SIG-M5 (cell line): ENCODE results near the gene OR8H2.
"Not testable (repeated sequence)": the region's sequence is repeated elsewhere in the genome, so short reads cannot be mapped to it uniquely, and the experiment has no call there.

Experiments used
- DNase-seq: peaks from one replicate; lab custom pipeline; 2025; lab: John Stamatoyannopoulos, UW

OR8H2 gene, protein sequence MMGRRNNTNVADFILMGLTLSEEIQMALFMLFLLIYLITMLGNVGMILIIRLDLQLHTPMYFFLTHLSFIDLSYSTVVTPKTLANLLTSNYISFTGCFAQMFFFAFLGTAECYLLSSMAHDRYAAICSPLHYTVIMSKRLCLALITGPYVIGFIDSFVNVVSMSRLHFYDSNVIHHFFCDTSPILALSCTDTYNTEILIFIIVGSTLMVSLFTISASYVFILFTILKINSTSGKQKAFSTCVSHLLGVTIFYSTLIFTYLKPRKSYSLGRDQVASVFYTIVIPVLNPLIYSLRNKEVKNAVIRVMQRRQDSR

DNA sequence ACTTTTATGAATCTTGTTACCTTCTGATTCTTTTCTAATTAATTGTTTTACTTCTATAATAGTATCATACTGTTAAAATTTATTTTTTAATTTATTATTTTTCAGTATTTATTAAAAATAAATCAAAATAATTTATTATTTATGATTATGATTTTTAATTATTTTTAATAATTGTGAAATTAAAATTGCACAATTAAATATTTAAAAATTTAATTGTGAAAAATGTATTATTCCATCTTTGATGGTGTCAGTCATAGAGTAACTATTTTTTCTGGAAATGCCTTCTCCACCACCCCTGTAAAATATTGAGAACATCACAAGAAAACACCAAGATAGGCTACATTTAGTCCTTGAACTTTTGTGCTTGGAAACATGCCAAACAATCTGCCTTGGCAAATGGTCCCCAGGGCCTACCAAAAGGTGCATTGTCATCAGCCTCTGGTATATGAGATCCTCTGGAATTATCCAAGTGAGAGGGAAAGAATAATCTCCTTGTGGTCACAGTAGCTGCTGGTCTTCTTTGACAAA, at the start of gene OR8H2:
OR8H2 (plus strand) TSS at position 478 of the 528 bp plus-strand sequence. CDS start 1,356 bp downstream, outside the sequence.
- no peak for DNase-seq

DNA sequence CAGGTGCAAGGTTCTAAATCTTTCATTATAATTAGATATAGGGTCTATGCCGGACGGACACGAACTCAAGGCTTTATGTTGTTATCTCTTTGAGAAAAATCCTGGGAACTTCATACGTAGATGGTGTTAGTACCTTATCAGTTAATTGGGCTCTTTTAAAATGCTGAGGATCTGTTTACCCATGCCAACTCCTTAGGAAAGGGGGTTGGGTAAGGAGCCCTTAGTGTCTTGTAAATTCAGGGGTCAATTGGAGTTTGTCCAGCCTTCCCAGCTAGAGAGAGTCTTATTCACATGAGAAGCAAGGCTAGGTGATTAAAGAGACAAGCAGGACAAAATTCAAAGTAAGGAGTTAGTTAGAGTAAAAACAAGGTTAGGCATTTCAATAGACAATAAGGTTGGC, 47.1 kb upstream of the OR8H2 start:
- DNase-seq, result not testable (repeated sequence)

DNA sequence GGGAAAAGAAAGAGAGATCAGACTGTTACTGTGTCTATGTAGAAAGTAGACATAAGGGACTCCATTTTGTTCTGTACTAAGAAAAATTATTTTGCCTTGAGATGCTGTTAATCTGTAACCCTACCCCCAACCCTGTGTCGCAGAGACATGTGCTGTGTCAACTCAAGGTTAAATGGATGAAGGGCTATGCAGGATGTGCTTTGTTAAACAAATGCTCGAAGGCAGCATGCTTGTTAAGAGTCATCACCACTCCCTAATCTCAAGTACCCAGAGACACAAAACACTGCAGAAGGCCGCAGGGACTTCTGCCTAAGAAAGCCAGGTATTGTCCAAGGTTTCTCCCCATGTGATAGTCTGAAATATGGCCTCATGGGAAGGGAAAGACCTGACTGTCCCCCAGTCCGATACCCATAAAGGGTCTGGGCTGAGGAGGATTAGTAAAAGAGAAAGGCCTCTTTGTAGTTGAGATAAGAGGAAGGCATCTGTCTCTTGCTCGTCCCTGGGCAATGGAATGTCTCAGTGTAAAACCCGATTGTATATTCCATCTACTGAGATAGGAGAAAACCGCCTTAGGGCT, 45.7 kb upstream of the OR8H2 start:
- DNase-seq, result not testable (repeated sequence)

DNA sequence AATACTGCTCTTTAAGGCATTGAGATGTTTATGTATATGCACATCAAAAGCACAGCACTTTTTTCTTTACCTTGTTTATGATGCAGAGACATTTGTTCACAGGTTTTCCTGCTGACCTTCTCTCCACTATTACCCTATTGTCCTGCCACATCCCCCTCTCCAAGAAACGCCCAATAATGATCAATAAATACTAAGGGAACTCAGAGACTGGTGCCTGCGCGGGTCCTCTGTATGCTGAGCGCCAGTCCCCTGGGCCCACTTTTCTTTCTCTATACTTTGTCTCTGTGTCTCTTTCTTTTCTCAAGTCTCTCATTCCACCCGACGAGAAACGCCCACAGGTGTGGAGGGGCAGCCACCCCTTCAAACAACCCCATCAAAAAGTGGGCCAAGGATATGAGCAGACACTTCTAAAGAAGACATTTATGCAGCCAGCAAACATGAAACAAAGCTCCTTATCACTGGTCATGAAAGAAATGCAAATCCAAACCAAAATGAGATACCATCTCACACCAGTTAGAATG, 45.2 kb upstream of the OR8H2 start:
- not testable (repeated sequence) for DNase-seq

DNA sequence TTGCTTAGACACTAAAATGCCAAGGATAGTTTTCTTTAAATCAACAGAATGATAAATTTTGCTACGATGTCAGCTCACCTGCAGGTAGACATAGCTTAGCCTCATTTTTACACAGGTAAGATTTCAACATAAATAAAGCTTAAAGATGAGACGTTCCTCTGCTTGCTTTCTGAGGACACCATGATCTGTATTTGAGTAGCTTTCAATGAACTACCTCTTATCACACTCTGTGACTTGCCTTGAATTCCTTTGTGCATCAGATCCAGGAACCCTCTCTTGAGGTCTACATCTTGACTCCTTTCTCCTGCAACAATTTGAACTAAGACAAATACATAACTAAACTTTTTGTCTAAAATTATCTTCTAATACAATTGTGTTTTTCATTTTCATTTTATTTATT, 36.5 kb upstream of the OR8H2 start:
- DNase-seq, result no peak

DNA sequence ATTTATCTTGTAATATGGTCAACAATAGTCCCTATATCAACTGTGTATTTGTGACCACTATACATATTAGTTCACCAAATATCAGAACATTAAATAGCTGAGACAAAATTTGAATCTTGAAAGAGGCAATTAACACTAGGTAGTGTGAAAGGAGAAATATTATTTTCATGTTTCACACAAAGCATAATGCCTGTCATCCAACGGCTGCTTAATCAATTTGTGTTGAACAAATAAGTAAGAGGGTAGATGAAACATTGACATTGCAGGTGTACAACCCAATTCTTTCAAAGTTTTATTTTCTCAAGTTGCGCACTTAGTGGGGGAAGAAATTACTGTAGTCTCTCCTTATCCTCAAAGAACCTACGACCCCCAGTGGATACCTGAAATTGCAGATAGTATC, 13.8 kb upstream of the OR8H2 start:
- DNase-seq, result no peak

DNA sequence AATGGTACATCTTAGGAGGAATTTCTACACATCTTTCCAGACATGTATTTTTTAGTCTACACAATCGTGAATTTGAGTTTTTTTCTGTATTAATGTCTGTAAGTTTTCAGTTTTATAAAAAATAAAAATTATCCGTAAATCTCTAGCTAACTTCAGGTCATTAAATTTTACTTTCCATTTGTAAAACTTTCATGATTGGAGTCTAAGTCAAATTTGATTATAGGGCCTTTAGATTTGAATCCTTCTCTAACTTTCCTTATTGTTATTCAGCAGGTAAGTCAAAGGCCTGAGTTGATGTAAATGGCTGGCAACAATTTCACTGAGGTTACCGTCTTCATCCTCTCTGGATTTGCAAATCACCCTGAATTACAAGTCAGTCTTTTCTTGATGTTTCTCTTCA, 10.5 kb upstream of the OR8H2 start, which contains the start of gene OR8I2:
OR8I2 (plus strand) TSS at position 301 of the 400 bp plus-strand sequence; CDS start at position 301, 0 bp downstream.
- DNase-seq, result no peak

DNA sequence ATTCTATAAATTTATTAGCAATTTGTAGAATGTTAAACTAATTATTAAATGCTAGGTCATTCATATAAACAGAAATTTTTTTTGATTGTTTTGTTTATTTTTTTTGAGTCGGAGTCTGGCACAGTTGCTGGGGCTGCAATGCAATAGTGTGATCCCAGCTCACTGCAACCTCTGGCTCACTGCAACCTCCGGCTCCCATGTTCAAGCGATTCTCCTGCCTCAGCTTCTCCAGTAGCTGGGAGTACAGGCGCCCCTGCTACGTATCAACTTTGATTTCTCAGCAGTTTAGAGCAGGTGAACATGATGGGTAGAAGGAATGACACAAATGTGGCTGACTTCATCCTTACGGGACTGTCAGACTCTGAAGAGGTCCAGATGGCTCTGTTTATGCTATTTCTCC, 18.6 kb downstream of the OR8H2 start, which contains the start of gene OR8H3:
OR8H3 (plus strand) TSS at position 301 of the 400 bp plus-strand sequence; CDS start at position 301, 0 bp downstream.
- no peak for DNase-seq

DNA sequence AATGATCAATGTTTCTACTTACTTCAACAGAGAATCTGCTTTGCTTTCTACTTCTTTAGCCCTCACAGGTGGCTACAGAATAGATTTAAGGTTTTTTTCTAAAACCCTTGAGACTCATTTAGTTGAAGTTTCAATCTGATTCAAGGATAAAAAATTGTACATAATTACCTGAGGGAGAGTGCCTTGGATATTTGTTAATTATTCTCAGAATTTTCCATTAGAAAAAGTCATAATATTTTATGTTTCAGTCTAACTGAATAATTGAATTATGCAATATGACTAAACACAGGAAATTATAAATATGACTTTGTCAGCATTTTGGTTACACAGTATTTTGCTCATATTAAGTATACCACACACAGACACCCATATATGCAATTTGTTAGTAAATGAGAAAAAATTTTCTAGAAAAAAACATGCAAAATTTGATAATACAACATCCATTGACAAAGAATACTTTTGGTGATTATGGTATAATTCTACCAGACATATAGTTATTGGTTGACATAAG, 36.7 kb downstream of the OR8H2 start, which contains the start of gene OR8J3:
OR8J3 (minus strand) TSS at position 51 of the 511 bp plus-strand sequence. CDS start 2,483 bp downstream, outside the sequence.
- no peak for DNase-seq

DNA sequence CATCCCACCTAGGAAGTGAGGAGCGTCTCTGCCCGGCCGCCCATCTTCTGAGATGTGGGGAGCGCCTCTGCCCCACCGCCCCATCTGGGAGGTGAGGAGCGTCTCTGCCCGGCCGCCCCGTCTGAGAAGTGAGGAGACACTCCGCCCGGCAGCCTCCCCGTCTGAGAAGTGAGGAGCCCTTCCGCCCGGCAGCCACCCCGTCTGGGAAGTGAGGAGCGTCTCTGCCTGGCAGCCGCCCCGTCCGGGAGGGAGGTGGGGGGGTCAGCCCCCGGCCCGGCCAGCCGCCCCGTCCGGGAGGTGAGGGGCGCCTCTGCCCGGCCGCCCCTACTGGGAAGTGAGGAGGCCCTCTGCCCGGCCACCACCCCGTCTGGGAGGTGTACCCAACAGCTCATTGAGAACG, 40.2 kb downstream of the OR8H2 start:
- DNase-seq, result not testable (repeated sequence)

DNA sequence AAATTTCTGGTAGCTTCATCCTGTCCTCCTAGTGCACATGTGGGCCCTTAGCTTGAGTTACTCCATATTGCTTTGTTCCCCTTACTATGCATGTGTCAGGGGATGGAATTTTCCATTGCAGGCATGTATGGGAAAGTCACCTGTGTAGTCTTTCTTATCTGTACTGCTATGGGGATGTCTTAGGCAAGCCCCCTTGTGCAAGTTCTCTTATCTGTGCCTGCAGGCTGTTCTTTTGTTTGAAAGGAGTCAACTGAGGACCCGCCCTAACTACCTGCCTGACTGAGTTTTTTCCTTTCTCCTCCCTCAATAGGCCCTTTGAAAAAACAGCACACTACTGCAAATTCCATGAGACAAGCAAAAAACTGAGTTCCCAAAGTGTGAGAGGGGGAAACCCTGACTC, 47.9 kb downstream of the OR8H2 start:
- DNase-seq, result no peak

DNA sequence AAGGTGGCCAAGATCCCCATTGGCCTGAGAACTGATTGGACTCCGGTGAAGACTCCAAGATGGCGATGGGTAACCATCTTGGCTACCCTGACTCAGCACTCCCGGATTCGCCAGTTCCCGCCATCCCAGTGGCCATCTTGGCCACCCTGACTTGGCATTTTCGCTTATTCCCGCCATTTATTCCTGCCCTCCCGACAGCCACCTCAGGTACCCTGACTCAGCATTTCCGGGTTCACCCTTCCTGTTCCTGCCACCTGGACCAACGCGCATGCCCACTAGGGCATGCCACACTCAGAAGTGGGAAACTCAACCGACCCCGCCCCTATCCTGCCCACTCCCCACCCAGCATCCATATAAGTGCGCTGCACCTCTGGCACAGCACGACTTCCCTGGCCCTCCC, 48.8 kb downstream of the OR8H2 start:
- no peak for DNase-seq
